MM.1S (cell line): Measurements from ENCODE around the gene NCLN.

Source experiments
- DNase-seq: peaks from one replicate; pipeline ENCODE4 v3.0.0-alpha.2; 2015
- H2AFZ ChIP-seq: fragments of 300-600 bp; sonication (generic); 2 replicates; pipeline ENCODE4 v1.6.0; 2016; ENCODE audit warnings: antibody characterized with exemption, low read length
- H3F3A ChIP-seq: fragments of 300-600 bp; sonication (generic); 2 replicates; pipeline ENCODE4 v1.6.1; 2016; ENCODE audit warnings: mild to moderate bottlenecking, antibody characterized with exemption, low read length, moderate library complexity, mixed read lengths; ENCODE audit not compliant: insufficient read depth
- H3K27ac ChIP-seq: fragments of 300-600 bp; sonication (generic); 2 replicates; pipeline ENCODE4 v1.5.1; 2016; ENCODE audit warnings: mild to moderate bottlenecking, low read length
- H3K27me3 ChIP-seq: fragments of 300-600 bp; sonication (generic); replicated peaks from 2 replicates; pipeline ENCODE4 v1.6.0; 2016; ENCODE audit warnings: low read length; ENCODE audit not compliant: insufficient read depth
- H3K36me3 ChIP-seq: fragments of 300-600 bp; sonication (generic); replicated peaks from 2 replicates; pipeline ENCODE4 v1.6.1; 2016; ENCODE audit warnings: mild to moderate bottlenecking, low read length, mixed read lengths; ENCODE audit not compliant: insufficient read depth
- H3K4me1 ChIP-seq: fragments of 300-600 bp; sonication (generic); 2 replicates; pipeline ENCODE4 v1.6.1; 2016; ENCODE audit warnings: low read length, mixed read lengths
- H3K4me2 ChIP-seq: fragments of 300-600 bp; sonication (generic); 2 replicates; pipeline ENCODE4 v1.6.0; 2016; ENCODE audit warnings: low read depth, low read length
- H3K4me3 ChIP-seq: fragments of 300-600 bp; sonication (generic); 2 replicates; pipeline ENCODE4 v1.5.1; 2016; ENCODE audit warnings: low read length, mixed read lengths
- H3K79me2 ChIP-seq: fragments of 300-600 bp; sonication (generic); 2 replicates; pipeline ENCODE4 v1.6.1; 2016; ENCODE audit warnings: mixed run types, low read length, mixed read lengths
- H3K9ac ChIP-seq: fragments of 300-600 bp; sonication (generic); 2 replicates; pipeline ENCODE4 v1.6.1; 2016; ENCODE audit warnings: low read length, mixed read lengths
- H3K9me2 ChIP-seq: fragments of 300-600 bp; sonication (generic); replicated peaks from 2 replicates; pipeline ENCODE4 v1.6.1; 2016; ENCODE audit warnings: mild to moderate bottlenecking, low read length, mixed read lengths; ENCODE audit not compliant: insufficient read depth
- H3K9me3 ChIP-seq: fragments of 300-600 bp; sonication (generic); replicated peaks from 2 replicates; pipeline ENCODE4 v1.6.1; 2016; ENCODE audit warnings: mild to moderate bottlenecking, low read length, mixed read lengths; ENCODE audit not compliant: insufficient read depth
- H4K20me1 ChIP-seq: fragments of 300-600 bp; sonication (generic); 2 replicates; pipeline ENCODE4 v1.6.1; 2016; ENCODE audit warnings: mild to moderate bottlenecking, low read length, moderate library complexity, mixed read lengths; ENCODE audit not compliant: insufficient read depth
- CTCF ChIP-seq: fragments of 300-600 bp; sonication (generic); IDR thresholded peaks from 2 replicates; pipeline ENCODE4 v1.5.1; 2016; ENCODE audit warnings: antibody characterized with exemption, low read length, mixed read lengths
- EZH2 ChIP-seq: fragments of 300-600 bp; sonication (generic); optimal IDR thresholded peaks from 2 replicates; pipeline ENCODE3; 2017; ENCODE audit warnings: low read depth, mild to moderate bottlenecking, antibody characterized with exemption, low read length, mixed read lengths
- EZH2phosphoT487 ChIP-seq: fragments of 300-600 bp; sonication (generic); IDR thresholded peaks from 2 replicates; pipeline ENCODE4 v1.6.1; 2018; ENCODE audit warnings: antibody characterized with exemption, low read length

The NCLN gene

GRCh38 chr19:3193256-3194105 lies 7.8 kb downstream of the NCLN start:
- no peak overlapping the region for H3K4me3 ChIP-seq
- H2AFZ ChIP-seq, result no peak overlapping the region
- no peaks in the 10 kb centered on the region for H3K4me1 ChIP-seq
- no peak for DNase-seq
- no peak for TF ChIP-seq EZH2
- TF ChIP-seq CTCF, result no peak
- no peak for TF ChIP-seq EZH2phosphoT487
- H3F3A ChIP-seq, result no peaks in the 10 kb centered on the region
- no peaks in the 10 kb centered on the region; the same call in 1 of the 2 replicates for H3K36me3 ChIP-seq
- H3K4me2 ChIP-seq, result no peak overlapping the region
- H3K27me3 ChIP-seq, result no peaks in the 10 kb centered on the region
- H3K79me2 ChIP-seq, result peaks cover 50% of the 10 kb centered on the region
- H3K9ac ChIP-seq, result no peak overlapping the region
- H4K20me1 ChIP-seq, result peaks cover 11% of the 10 kb centered on the region; the same call in 1 of the 2 replicates
- H3K27ac ChIP-seq, result no peak overlapping the region
- H3K9me2 ChIP-seq, result no peaks in the 10 kb centered on the region
- no peaks in the 10 kb centered on the region for H3K9me3 ChIP-seq

GRCh38 chr19:3194106-3195087 lies 8.7 kb downstream of the NCLN start:
- H3K4me2 ChIP-seq, result no peak overlapping the region
- H3K9ac ChIP-seq, result no peak overlapping the region
- no peak overlapping the region for H3K4me3 ChIP-seq
- no peaks in the 10 kb centered on the region for H3K4me1 ChIP-seq
- no peak for TF ChIP-seq CTCF
- no peaks in the 10 kb centered on the region for H3F3A ChIP-seq
- H3K36me3 ChIP-seq, result no peaks in the 10 kb centered on the region; the same call in 1 of the 2 replicates
- peaks cover 41% of the 10 kb centered on the region for H3K79me2 ChIP-seq
- H3K9me3 ChIP-seq, result no peaks in the 10 kb centered on the region
- no peak for DNase-seq
- H3K9me2 ChIP-seq, result no peaks in the 10 kb centered on the region
- no peaks in the 10 kb centered on the region for H3K27me3 ChIP-seq
- no peak overlapping the region for H3K27ac ChIP-seq
- H4K20me1 ChIP-seq, result peaks cover 11% of the 10 kb centered on the region; the same call in 1 of the 2 replicates
- H2AFZ ChIP-seq, result no peak overlapping the region

- Histone ChIP-seq H3K27ac (no peak overlapping the region), H2AFZ (no peak overlapping the region), H3K9ac (no peak overlapping the region), H3K4me3 (no peak overlapping the region), H3K4me1 (no peaks in the 10 kb centered on the region), H3K36me3 (no peaks in the 10 kb centered on the region; the same call in 1 of the 2 replicates), H3K9me2 (no peaks in the 10 kb centered on the region), H3K79me2 (peaks cover 22% of the 10 kb centered on the region), H3K4me2 (no peak overlapping the region), H4K20me1 (0 out of 2 replicates have a peak, but pooled peaks cover 4% of the 10 kb centered on the region), H3F3A (no peaks in the 10 kb centered on the region), H3K27me3 (no peaks in the 10 kb centered on the region), H3K9me3 (no peaks in the 10 kb centered on the region)
- no peak for DNase-seq
- TF ChIP-seq CTCF (no peak), EZH2phosphoT487 (no peak), EZH2 (no peak)
Observed at GRCh38 chr19:3196064-3196932, 10.6 kb downstream of the NCLN start.
